ACHN (cell line): ENCODE measurements around the gene GLB1L2.

Experiments
- DNase-seq: peaks from one replicate; pipeline ENCODE4 v3.0.0-alpha.2; 2015
- in situ Hi-C: cut with HindIII; loops from 2 replicates; pipeline ENCODE4 v1.10.0; 2017; ENCODE audit warnings: low sequenced_read_pairs, low pct_ligation_motif_present, low pct_unique_long_range_greater_than_20kb

The GLB1L2 gene

DNA sequence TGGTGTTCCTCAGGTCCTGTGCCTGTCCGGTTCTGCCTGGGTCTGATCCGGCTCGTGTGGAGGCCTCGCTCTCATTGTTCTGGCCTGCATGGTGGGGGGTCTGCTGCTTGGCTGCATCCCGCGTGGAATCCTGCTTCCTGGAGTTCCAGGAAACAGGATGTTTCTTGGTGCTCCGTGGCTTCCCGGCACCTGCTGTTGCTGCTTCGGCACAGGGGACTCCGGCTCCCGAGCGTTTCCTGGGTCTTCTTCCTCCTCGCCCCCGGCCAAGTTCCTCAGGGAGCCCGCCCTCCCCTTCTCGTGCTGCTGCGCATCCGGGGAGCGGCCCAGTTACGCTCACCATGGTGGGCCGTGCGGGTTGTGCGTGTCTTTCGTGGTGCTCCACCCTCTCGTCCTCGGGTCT is 29.9 kb downstream of the GLB1L2 start:
- DNase-seq, result no peak
- in situ Hi-C loops, result no loop called here

DNA sequence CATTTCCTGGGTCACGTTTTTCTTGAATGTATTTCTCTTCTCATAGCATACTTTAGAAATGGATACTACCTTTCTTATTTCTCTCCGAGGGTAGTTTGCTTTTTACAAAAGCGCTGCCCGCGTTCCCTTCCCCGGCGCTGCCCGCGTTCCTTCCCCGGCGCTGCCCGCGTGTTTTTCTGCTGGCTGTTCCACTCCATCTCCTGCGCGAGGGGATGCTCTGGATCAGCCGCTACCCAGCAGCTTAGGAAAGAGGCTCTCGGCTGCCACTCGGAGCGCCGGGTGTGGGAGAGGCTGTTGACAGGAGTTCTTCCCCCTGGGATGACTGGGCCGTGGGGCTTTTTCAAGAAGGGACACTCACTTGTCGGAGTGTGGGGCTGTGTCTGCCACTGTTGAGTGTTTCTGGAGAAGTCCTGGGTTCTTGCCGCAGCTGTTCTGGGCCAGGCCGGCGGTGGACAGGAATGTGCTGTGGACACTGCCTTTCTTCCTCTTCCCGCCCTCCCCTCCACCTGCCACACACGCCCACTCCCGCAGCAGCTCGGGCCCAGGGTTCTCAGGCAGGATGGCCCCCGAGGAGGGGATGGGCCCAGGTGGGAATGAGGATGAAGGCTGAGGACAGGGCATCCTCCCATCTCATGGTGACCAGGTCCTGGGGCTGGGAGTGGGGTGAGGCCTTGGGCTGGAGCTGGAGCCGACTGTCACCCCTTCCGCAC is 30.6 kb downstream of the GLB1L2 start:
- DNase-seq, result no peak
- in situ Hi-C loops, result no loop called here

DNA sequence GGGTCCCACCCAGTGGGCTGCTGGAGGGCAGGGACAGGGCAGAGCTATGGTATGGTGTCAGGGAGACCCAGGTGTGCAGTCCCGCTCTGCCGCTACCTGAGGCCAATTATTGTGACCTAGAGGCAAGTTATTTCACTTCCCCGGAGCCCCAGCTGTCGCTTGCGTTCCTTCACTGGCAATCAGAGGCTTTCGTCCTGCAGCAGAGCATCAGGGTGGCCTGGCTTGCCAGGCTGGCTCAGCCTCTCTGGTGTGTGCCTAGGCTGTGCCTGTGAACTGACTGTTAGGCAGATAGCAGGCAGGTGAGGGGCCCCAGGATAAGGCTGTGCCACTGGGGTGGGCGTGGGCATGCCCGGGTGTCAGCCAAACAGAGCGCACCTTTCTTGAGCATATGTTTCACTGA is 31.4 kb downstream of the GLB1L2 start:
- DNase-seq, result no peak

DNA sequence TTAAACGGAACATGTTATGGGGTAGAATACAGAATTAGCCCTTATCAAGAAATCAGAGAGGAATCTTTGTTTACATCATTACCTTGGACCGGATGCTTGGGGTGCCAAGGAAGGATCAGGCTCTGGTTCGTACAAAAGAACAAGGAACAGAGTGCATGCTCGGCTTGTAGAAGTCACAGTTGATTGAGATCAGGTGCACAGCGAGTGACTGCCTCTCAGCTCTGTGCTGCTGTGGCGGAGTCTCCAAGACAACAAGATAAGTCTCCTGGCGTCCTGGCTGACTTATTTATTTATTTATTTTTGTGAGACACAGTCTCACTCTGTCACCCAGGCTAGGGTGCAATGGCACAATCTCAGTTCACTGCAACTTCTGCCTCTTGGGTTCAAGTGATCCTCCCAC is 31.8 kb downstream of the GLB1L2 start:
- no peak for DNase-seq
- in situ Hi-C loops, result no loop called here

More for the DNA sequence above, 31.4 kb downstream of the GLB1L2 start:
- in situ Hi-C loops, result no loop called here

DNA sequence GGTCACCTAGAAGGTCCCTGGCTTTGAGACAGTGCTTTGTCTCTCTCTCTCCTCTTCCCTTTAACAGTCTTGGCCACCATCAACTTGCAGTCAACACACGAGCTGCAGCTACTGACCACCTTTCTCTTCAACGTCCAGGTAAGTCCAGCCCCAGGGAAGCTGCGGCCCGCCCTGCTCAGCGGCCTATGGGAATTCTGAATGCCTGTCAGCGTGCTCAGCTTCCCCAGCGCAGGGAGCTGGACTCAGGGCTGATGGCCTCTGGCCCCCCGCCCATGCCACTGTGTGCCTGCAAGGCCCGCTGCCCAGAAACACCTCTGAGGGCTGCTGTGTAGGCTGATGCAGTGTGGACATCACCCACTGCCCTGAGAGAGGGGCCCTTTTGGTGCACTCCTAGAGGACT is 32.5 kb downstream of the GLB1L2 start:
- DNase-seq, result no peak
- in situ Hi-C loops, result no loop called here

DNA sequence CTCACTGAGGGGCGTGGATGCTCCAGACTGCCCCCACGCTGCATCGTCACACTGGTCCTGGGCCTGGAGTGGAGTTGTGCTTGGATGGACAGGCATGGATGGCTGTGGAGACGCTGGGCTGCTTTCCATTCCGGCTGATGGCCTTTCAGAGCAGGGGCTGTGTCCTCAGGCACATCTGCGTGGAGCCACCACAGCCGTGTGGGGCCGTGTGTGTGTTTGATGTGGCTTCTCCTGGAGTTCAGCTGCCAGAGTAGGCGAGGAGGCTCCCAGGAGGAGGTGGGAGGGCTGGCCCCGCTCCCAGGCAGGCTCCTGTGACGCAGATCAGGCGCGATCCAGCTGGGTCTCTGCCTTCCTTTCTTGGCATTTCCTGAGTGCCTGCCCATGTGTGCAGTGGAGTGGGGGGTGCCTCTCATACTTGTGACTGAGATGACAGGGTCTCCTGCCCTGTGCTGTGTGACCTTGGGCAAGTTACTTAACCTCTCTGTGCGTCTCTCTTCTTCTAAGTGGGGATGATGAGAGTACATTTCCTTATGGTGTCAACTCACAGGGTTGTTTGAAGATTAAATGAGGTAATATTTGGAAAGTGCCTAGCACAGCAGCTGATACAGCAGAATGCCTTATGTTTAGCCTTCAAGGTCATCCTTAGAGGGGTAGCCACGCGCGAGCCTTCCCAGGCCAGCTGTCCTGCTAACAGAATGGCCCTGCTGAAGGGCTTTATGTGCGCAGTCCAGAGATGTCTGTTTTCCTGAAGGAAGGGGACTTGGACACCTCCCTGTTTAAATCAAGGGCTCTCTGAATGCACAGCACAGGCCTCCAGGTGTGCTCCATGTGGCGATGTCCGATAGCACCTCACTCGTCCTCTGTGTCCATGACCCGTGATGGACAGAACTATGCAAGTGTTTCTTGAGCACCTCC is 33.5 kb downstream of the GLB1L2 start:
- in situ Hi-C loops, result no loop called here
- no peak for DNase-seq

DNA sequence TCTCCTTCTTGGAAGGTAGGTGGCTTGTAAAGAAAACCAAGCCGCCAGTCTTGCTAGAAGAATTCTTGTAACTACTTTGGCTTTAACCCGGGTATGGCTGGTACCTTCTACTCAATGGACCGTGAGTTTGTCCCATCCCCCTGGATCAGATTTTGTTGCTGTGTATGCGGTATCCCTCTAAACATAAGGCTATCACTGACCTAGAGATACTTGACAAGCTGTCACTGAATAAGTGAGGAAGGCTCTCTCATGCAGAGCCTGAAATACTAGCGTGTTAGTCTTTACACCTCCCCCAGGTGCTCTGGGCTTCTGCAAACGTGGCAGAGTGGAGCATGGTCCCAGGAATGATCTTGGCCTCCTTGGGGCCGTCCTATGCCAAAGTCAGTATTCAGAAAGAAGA is 34.5 kb downstream of the GLB1L2 start:
- in situ Hi-C loops, result no loop called here
- DNase-seq, result no peak

DNA sequence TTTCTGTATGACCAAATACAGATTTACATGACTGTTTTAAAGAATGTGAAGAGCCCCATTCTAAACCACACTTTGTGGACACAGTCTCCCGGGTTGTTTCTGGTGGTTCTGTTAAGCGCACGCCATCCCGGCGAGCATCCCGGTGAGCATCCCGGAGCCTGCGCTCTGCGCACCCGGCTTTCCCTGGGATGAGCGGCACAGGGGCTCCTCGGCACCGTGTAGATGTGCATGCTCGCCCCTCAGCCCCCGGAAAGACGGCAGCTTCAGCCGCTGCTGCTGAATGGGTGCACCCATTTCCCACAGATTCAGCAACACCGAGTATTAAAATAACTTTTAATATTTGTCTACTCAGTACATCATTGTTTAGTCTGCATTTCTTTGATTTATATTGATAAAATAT is 36.0 kb downstream of the GLB1L2 start:
- DNase-seq, result no peak
- in situ Hi-C loops, result no loop called here

DNA sequence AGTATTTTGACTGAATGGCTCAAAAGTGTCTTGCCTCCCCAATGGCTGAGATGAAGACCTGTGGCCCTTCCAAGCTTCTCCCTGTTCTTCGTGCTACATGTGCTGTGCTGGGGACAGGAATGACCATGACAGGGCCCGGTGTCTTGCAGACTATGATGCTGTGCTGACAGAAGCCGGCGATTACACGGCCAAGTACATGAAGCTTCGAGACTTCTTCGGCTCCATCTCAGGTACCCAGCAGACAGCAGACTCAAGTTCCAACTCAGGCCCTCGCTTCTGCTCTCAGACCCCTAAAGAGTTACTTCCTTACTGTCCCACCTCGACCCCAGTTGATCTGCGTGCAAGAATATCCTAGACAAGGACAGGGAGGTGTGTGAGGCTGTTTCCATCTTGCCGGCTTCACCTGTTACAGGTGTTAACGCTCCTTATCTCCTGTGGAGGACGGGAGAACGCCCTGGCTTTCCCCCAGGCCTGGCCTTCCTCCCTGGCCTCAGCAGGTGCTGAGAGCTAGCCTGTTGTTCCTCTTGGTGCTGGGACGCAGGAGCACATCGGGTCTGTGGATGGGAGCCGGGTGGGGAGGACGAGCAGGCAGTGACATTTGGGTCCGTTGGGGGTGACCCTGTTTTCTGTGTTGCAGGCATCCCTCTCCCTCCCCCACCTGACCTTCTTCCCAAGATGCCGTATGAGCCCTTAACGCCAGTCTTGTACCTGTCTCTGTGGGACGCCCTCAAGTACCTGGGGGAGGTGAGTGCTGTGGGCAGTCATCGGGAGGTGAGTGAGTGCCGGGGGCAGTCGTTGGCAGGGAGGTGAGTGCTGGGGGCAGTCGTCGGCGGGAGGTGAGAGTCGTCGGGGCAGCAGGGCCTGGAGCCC is 38.1 kb downstream of the GLB1L2 start:
- no peak for DNase-seq

DNA sequence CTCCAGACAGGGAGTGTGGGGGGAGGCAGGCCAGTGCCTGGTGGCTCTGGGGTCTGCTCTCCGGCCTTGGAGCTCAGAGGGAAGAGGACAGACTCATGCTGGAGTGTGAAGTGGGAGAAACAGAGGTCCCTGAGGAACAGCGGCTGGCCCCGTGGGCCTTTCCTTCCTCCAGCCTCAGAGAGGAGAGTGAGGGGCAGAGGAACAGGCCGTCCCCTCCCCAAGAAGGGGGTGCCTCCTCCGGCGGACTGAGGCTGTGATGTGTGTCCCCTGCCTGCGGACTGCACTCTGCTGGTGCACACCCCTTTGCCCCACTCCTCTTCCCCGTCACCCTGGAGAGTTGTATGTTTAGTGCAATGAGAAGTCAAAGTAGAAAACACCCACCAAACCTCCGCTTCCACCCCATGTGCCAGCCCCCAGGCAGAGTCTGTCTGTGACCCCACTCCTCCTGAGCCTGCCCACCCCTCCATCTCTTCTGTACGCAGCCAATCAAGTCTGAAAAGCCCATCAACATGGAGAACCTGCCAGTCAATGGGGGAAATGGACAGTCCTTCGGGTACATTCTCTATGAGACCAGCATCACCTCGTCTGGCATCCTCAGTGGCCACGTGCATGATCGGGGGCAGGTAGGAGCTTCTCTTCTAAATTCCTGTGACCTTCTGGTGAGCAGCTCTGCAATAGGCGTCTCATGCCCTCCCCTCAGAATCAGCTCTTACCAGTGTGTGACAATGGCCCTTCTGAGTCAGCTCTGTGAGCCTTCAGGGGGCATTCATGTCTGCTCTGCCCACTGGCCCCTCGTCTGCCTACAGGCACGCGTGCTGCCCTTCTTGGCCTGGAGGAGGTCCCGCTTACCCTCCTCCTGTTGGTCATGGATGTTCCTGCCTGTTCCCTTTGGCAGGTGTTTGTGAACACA is 39.0 kb downstream of the GLB1L2 start:
- in situ Hi-C loops, result no loop called here
- no peak for DNase-seq

More for the DNA sequence above, 38.1 kb downstream of the GLB1L2 start:
- in situ Hi-C loops, result no loop called here

DNA sequence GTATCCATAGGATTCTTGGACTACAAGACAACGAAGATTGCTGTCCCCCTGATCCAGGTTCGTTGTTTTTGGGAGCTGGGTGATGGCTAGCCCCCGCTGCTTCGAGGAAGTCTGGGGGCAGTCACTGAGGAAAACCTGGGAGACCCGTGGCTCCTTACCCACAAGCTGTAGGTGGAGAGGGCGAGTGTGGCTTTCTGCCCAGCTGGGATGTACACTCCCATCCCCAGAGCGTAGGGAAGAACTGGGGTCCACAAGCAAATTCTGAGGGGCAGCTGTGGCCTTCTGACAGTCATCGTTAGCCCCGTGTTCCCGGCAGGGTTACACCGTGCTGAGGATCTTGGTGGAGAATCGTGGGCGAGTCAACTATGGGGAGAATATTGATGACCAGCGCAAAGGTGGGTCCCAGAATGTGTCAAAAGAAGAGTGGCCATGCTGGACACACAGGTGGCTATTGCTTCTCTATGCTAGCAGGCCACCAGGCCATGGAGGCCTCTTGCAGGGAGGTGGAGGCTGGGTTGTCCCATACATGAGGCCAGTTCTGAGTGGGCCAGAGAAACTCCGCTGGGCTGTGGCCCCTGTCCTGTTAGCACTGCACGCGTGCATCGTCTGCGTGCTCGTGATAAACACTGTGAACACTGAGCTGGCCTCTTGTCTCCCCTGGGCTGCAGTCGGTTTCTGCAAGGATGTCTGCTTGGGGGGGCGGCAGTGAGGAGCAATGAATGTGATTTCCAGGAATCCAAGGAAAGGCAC is 39.8 kb downstream of the GLB1L2 start:
- DNase-seq, result no peak

DNA sequence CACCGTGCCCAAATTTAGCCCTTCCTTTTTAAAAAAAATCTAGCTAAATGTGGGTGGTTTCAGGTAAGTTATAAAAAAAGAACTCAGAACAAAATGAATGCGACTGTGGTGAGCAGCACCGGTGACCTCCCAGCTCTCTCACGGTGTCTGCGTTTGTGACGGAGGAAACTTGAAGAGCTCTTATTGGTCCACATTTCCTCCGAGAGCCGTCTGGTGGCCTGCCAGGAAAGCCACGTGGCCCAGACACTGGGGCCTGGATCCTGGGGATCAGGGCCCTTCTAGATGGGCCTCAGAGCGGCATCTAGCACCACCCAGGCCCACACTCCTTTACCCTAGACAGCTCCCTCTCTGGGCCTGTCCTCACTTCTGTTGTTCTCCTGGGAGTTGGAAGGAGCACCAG is 40.7 kb downstream of the GLB1L2 start:
- DNase-seq, result no peak
- in situ Hi-C loops, result no loop called here

More for the DNA sequence above, 39.8 kb downstream of the GLB1L2 start:
- in situ Hi-C loops, result no loop called here

DNA sequence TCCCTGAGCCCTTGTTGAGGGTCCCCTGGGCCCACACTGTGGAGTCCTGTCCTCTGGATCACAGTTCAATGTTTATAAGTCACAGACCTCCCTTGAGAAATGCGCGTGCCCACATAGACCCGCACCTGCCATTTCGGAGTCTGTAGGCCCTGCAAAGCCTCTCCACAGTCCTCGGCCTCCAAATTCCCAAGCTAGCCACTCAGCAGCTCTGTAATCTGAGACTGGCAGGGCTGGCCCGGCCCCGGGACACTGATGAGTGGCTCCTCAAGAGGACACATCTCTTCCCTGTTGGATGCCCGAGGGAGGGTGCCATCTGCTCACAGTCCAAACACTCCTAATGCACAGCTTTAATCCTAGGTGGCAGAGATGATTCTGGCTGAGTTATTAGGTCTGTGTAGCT is 41.2 kb downstream of the GLB1L2 start:
- in situ Hi-C loops, result no loop called here
- DNase-seq, result no peak

DNA sequence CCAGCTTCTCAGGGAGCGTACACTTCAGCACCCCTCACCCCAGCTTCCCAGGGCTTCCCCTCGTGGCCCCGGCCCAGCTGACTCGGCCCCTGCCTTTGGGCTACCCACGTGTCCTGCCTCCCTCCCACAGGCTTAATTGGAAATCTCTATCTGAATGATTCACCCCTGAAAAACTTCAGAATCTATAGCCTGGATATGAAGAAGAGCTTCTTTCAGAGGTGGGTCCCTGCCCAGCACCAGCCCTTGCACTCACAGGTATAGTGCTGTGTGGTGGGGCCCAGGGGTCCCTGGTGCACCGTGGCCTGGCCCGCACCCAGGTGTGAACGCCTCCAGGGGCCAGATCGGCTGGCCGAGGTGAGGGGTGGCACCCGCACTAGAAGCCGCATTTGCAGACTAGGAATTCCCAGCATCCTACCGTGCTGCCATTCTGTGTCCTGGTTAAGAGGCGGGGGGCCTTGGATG is 41.8 kb downstream of the GLB1L2 start:
- no peak for DNase-seq
- in situ Hi-C loops, result no loop called here

DNA sequence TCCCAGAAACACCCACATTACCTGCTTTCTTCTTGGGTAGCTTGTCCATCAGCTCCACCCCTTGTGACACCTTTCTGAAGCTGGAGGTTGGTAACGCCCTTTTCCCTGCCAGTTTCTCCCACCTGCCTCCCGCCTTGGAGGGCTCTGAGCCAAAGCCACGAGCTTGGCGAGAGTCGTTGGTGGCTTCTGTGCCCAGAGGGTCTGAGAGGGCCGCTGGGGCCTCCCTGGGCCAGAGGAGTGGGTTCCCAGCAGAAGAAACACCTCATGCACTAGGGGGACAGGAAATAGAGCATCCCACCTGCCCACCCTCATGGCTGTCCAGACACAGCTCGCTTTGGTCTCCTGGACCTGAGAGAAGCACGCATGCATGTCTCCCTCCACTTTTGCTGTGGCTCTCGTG is 42.4 kb downstream of the GLB1L2 start:
- in situ Hi-C loops, result no loop called here
- no peak for DNase-seq

DNA sequence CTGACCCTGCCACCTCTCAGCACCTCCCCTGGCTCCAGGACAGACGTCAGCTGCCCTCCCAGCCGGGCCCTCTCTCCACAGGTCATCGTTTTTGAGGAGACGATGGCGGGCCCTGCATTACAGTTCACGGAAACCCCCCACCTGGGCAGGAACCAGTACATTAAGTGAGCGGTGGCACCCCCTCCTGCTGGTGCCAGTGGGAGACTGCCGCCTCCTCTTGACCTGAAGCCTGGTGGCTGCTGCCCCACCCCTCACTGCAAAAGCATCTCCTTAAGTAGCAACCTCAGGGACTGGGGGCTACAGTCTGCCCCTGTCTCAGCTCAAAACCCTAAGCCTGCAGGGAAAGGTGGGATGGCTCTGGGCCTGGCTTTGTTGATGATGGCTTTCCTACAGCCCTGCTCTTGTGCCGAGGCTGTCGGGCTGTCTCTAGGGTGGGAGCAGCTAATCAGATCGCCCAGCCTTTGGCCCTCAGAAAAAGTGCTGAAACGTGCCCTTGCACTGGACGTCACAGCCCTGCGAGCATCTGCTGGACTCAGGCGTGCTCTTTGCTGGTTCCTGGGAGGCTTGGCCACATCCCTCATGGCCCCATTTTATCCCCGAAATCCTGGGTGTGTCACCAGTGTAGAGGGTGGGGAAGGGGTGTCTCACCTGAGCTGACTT is 43.2 kb downstream of the GLB1L2 start:
- in situ Hi-C loops, result no loop called here
- no peak for DNase-seq
